GM23248 (cell line): ENCODE results near the gene GPR50. TPM values are rescaled to one million over a fixed set of nuclear protein-coding genes. Genes with fewer than 3 reads are reported as not detected.

ENCODE experiments used
- DNase-seq: peaks from one replicate; pipeline ENCODE4 v3.0.0-alpha.2; 2015
- H2AFZ ChIP-seq: fragments of 200-600 bp; sonication (generic); 2 replicates; pipeline ENCODE4 v1.6.1; 2016; ENCODE audit warnings: antibody characterized with exemption
- H3F3A ChIP-seq: fragments of 200-600 bp; sonication (generic); 2 replicates; pipeline ENCODE4 v1.6.1; 2016; ENCODE audit warnings: mild to moderate bottlenecking, antibody characterized with exemption, mixed run types; ENCODE audit not compliant: insufficient read depth
- H3K27ac ChIP-seq: fragments of 200-600 bp; sonication (generic); 2 replicates; pipeline ENCODE4 v1.5.1; 2016; ENCODE audit warnings: mild to moderate bottlenecking
- H3K27me3 ChIP-seq: fragments of 200-600 bp; sonication (generic); replicated peaks from 2 replicates; pipeline ENCODE4 v1.6.1; 2016; ENCODE audit warnings: mild to moderate bottlenecking; ENCODE audit not compliant: insufficient read depth
- H3K36me3 ChIP-seq: fragments of 200-600 bp; sonication (generic); 2 replicates; pipeline ENCODE4 v1.6.1; 2016; ENCODE audit warnings: low read depth, mild to moderate bottlenecking
- H3K4me1 ChIP-seq: fragments of 200-600 bp; sonication (generic); 2 replicates; pipeline ENCODE4 v1.6.1; 2016; ENCODE audit warnings: mild to moderate bottlenecking; ENCODE audit not compliant: insufficient read depth
- H3K4me2 ChIP-seq: fragments of 200-600 bp; sonication (generic); one replicate; pipeline ENCODE4 v1.6.1; 2016; ENCODE audit warnings: mild to moderate bottlenecking; ENCODE audit not compliant: unreplicated experiment
- H3K4me3 ChIP-seq: fragments of 200-600 bp; sonication (generic); 2 replicates; pipeline ENCODE4 v1.5.1; 2016; ENCODE audit warnings: mild to moderate bottlenecking
- H3K79me2 ChIP-seq: fragments of 200-600 bp; sonication (generic); 2 replicates; pipeline ENCODE4 v1.6.1; 2016; ENCODE audit warnings: mild to moderate bottlenecking; ENCODE audit not compliant: insufficient read depth
- H3K9ac ChIP-seq: fragments of 200-600 bp; sonication (generic); 2 replicates; pipeline ENCODE4 v1.6.1; 2016; ENCODE audit warnings: mild to moderate bottlenecking
- H3K9me2 ChIP-seq: fragments of 200-600 bp; sonication (generic); 2 replicates; pipeline ENCODE4 v1.6.1; 2016; ENCODE audit warnings: mixed run types, mild to moderate bottlenecking, moderate library complexity; ENCODE audit not compliant: insufficient read depth
- H3K9me3 ChIP-seq: fragments of 200-600 bp; sonication (generic); one replicate; pipeline ENCODE4 v1.6.1; 2017; ENCODE audit warnings: low read depth
- H4K20me1 ChIP-seq: fragments of 200-600 bp; sonication (generic); 2 replicates; pipeline ENCODE4 v1.6.0; 2016; ENCODE audit not compliant: insufficient read depth
- EZH2 ChIP-seq: fragments of 200-600 bp; sonication (generic); IDR thresholded peaks from 2 replicates; pipeline ENCODE4 v1.6.1; 2018; ENCODE audit warnings: antibody characterized with exemption, mild to moderate bottlenecking; ENCODE audit not compliant: insufficient read depth, poor library complexity, severe bottlenecking
- EZH2phosphoT487 ChIP-seq: fragments of 200-600 bp; sonication (generic); IDR thresholded peaks from 2 replicates; pipeline ENCODE4 v1.6.1; 2018; ENCODE audit warnings: antibody characterized with exemption, moderate library complexity, mild to moderate bottlenecking, low read depth; ENCODE audit not compliant: insufficient read depth
- WGBS, 2 experiments: methylation state at CpG; one replicate each; pipeline ENCODE4 v1.1.6; 2015 to 2017; ENCODE audit warnings: low lambda C conversion rate in 2 of 2, low coverage in 1 of 2; ENCODE audit errors: missing lambda C conversion rate in 2 of 2; 5-methylcytosine and 5-hydroxymethylcytosine counted together
- in situ Hi-C: fragments of 300-500 bp; cut with MboI; formaldehyde crosslinking; loops from 2 replicates; pipeline ENCODE4 v1.15.0; 2020
- polyA plus RNA-seq: library from polyadenylated mRNA; unstranded; fragments of >200 nt; fragmentation: Nextera tagmentation; extraction: Ambion mirVana; gene quantifications from 2 replicates; pipeline ENCODE4 v1.2.1, GENCODE V29; 2016
- total RNA-seq: library from RNA; depleted of rRNA; stranded (reverse); fragments of >200 nt; shearing (Covaris generic); gene quantifications from 2 replicates; pipeline ENCODE4 v1.2.3, GENCODE V29; 2014

Gene GPR50
- total and polyA plus RNA-seq, 2 experiments from 2014 or later: not detected

GRCh38 chrX:151169783-151170182, 6.6 kb upstream of the GPR50 start:
- no peak overlapping the region for H3K4me3 ChIP-seq
- H3K27ac ChIP-seq: no peak overlapping the region
- TF ChIP-seq EZH2: no peak
- no peak for TF ChIP-seq EZH2phosphoT487
- in situ Hi-C loops: loop anchor here (25.0 kb wide), 1 partner anchor 493 kb away; no protein-coding TSS in a partner anchor
- H3K4me2 ChIP-seq: no peak overlapping the region
- H3F3A ChIP-seq: no peaks in the 10 kb centered on the region
- H3K4me1 ChIP-seq: no peaks in the 10 kb centered on the region
- WGBS, 2 experiments: 38 to 45% methylated on average over 1 of the region's 1 CpG
- no peaks in the 10 kb centered on the region for H3K27me3 ChIP-seq
- H3K79me2 ChIP-seq: no peaks in the 10 kb centered on the region
- H3K9me2 ChIP-seq: no peaks in the 10 kb centered on the region
- DNase-seq: no peak
- no peak overlapping the region for H2AFZ ChIP-seq
- no peaks in the 10 kb centered on the region for H4K20me1 ChIP-seq
- H3K9ac ChIP-seq: no peak overlapping the region
- no peaks in the 10 kb centered on the region for H3K36me3 ChIP-seq
- no peaks in the 10 kb centered on the region for H3K9me3 ChIP-seq

GRCh38 chrX:151174581-151175282, 1.7 kb upstream of the GPR50 start:
- Histone ChIP-seq H2AFZ (no peak overlapping the region), H3K27me3 (no peaks in the 10 kb centered on the region; the same call in 1 of the 2 replicates), H3K4me3 (no peak overlapping the region), H3K4me1 (no peaks in the 10 kb centered on the region), H4K20me1 (no peaks in the 10 kb centered on the region), H3K79me2 (no peaks in the 10 kb centered on the region), H3K36me3 (no peaks in the 10 kb centered on the region), H3F3A (no peaks in the 10 kb centered on the region), H3K9me2 (no peaks in the 10 kb centered on the region), H3K9me3 (no peaks in the 10 kb centered on the region), H3K4me2 (no peak overlapping the region), H3K9ac (no peak overlapping the region), H3K27ac (no peak overlapping the region)
- TF ChIP-seq EZH2phosphoT487: no peak
- TF ChIP-seq EZH2: no peak
- 1 to 4% methylated on average over 29 to 36 of the region's 37 CpGs for WGBS, 2 experiments
- in situ Hi-C loops: loop anchor here (25.0 kb wide), 1 partner anchor 488 kb away; no protein-coding TSS in a partner anchor
- DNase-seq: no peak

- no peak for TF ChIP-seq EZH2phosphoT487
- no peak for TF ChIP-seq EZH2
- H3K4me2 ChIP-seq: no peak overlapping the region
- no peaks in the 10 kb centered on the region for H3K79me2 ChIP-seq
- no peaks in the 10 kb centered on the region for H3K9me3 ChIP-seq
- no peaks in the 10 kb centered on the region for H4K20me1 ChIP-seq
- DNase-seq: no peak
- H2AFZ ChIP-seq: no peak overlapping the region
- no peaks in the 10 kb centered on the region for H3K36me3 ChIP-seq
- H3K27ac ChIP-seq: no peak overlapping the region
- H3K9me2 ChIP-seq: no peaks in the 10 kb centered on the region
- WGBS, 2 experiments: 5% methylated on average over 45 to 48 of the region's 54 CpGs
- no peaks in the 10 kb centered on the region for H3K4me1 ChIP-seq
- H3K9ac ChIP-seq: no peak overlapping the region
- H3K27me3 ChIP-seq: no peaks in the 10 kb centered on the region; the same call in 1 of the 2 replicates
- in situ Hi-C loops: no loop called here
- H3F3A ChIP-seq: no peaks in the 10 kb centered on the region
- H3K4me3 ChIP-seq: no peak overlapping the region
Observed at GRCh38 chrX:151175283-151176062, 911 bp upstream of the GPR50 start.

GRCh38 chrX:151177141-151178027, 1.0 kb downstream of the GPR50 start:
- Histone ChIP-seq H3K4me1 (no peaks in the 10 kb centered on the region), H3K79me2 (no peaks in the 10 kb centered on the region), H3K36me3 (no peaks in the 10 kb centered on the region), H3K9me2 (no peaks in the 10 kb centered on the region), H3K4me2 (no peak overlapping the region), H3K27ac (no peak overlapping the region), H3K9me3 (no peaks in the 10 kb centered on the region), H4K20me1 (no peaks in the 10 kb centered on the region), H3K27me3 (no peaks in the 10 kb centered on the region; the same call in 1 of the 2 replicates), H3K9ac (no peak overlapping the region), H3K4me3 (no peak overlapping the region), H2AFZ (no peak overlapping the region), H3F3A (no peaks in the 10 kb centered on the region)
- 1 to 6% methylated on average over 29 to 37 of the region's 96 CpGs for WGBS, 2 experiments
- no peak for DNase-seq
- TF ChIP-seq EZH2phosphoT487 (no peak), EZH2 (no peak)
- in situ Hi-C loops: no loop called here
